GM18520 (cell line): ENCODE results near the gene PAN2.
"Not testable (repeated sequence)": the region's sequence is repeated elsewhere in the genome, so short reads cannot be mapped to it uniquely, and the experiment has no call there.

Experiments used
- ATAC-seq: cut with Tn5 transposase; IDR thresholded peaks from one replicate; pipeline ENCODE4 v1.9.1; 2021; ENCODE audit not compliant: unreplicated experiment

PAN2 gene

GRCh38 chr12:56308714-56309113 lies 25.1 kb downstream of the PAN2 start:
- ATAC-seq: no peak

GRCh38 chr12:56307221-56307965 lies 26.4 kb downstream of the PAN2 start:
- ATAC-seq: no peak

DNA sequence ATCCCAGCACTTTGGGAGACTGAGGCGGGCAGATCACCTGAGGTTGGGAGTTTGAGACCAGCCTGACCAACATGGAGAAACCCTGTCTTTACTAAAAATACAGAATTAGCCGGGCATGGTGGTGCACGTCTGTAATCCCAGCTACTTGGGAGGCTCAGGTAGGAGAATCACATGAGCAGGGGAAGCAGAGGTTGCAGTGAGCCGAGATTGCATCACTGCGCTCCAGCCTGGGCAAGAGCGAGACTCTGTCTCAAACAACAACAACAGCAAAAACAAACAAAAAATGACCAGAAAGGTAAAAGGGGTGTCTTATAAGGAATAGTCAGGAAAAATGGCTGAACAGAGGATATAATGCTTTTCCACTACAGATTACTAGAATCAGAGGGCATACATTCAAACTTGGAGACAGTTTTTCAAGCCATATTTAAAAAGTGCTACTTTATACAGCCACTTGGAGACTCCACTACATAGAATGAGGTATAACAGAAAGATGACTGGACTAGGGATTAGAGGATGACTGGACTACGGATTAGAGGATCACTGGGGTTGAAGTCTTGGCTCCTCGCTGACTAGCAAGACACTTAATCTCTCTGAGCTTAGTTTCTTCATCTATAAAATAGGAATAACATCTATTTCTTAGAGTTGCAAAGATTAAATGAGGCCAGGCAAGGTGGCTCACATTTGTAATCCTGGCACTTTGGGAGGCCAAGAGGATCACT lies 28.8 kb downstream of the PAN2 start:
- ATAC-seq: no peak

- no peak for ATAC-seq
Measured at GRCh38 chr12:56304276-56304675, 29.5 kb downstream of the PAN2 start.

DNA sequence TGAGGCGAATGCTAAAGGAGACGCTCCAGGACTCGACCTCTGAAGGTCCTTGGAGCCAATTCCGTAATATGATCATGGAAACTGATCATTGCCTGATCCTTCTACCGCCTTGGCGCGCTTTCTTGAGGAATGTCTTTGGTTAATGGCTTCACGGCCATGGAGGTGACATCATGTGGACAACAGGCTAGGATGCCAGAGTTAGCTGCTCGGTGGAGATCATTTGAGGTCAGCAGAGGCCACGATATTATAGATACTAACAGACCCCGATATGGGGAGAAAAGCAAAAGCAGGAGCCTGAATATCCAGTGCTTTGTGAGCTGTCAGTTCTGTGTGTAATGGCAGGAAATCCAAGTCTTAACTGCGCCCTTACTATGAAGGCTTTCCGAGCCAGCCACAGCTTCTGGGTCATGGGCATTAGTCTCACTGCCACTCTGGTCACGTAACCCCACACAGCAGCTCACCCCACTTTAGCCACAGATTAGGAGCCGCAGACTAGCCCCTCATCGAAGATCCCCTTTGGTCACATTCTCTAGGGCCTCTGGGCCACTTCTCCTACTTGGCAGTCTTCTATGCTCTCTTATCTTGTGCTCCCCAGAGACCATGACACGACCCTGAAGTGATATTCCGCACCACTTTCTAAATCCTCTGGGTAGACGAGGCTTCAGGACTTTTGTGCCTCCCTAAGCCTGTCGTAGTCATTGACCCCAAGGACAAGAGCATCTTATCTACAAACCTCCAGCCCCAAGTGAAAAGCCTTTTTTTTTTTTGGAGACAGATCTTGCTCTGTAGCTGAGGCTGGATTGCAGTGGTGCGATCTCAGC lies 32.9 kb downstream of the PAN2 start:
- no peak for ATAC-seq

- ATAC-seq: peak; percentile 92
Measured at GRCh38 chr12:56299853-56300643, 33.8 kb downstream of the PAN2 start, which contains the start of gene CS. TSS of gene CS (minus strand) at chr12:56300330. CDS start at chr12:56300201, 129 bp downstream.

- ATAC-seq: no peak
Measured at GRCh38 chr12:56299308-56299852, 34.4 kb downstream of the PAN2 start.

DNA sequence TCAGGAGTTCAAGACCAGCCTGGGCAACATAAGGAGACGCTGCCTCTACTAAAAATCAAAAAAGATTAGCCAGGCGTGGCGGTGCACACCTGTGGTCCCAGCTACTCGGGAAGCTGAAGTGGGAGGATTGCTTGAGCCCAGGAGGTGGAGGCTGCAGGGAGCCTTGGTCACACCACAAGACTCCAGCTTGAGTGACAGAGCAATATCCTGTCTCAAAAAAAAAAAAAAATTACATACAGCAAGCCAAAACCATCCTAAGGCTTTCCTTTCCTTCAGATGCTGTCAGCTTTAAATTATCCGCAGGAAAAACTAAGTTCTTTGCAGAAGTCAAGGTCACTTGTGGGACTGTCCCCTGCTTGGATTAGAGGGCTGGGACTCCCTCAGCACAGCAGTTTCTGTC lies 35.0 kb downstream of the PAN2 start:
- ATAC-seq: no peak

DNA sequence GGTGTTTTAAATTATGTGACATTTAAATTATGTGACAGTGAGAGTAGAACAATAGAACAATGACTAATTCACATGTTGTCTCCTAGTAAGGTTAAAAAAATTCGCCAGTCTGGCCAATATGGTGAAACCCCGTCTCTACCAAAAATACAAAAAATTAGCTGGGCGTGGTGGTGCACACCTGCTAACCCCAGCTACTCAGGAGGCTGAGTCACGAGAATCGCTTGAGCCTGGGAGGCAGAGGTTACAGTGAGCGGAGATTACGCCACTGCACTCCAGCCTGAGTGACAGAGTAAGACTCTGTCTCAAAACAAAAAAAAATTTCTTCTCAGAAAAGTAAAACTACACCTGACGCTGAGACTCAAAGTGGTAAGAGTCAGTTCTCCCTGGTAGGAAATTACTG lies 36.4 kb downstream of the PAN2 start:
- ATAC-seq: no peak

- no peak for ATAC-seq
Measured at GRCh38 chr12:56296295-56296694, 37.5 kb downstream of the PAN2 start.

GRCh38 chr12:56293795-56294194 lies 40.0 kb downstream of the PAN2 start:
- ATAC-seq: no peak

DNA sequence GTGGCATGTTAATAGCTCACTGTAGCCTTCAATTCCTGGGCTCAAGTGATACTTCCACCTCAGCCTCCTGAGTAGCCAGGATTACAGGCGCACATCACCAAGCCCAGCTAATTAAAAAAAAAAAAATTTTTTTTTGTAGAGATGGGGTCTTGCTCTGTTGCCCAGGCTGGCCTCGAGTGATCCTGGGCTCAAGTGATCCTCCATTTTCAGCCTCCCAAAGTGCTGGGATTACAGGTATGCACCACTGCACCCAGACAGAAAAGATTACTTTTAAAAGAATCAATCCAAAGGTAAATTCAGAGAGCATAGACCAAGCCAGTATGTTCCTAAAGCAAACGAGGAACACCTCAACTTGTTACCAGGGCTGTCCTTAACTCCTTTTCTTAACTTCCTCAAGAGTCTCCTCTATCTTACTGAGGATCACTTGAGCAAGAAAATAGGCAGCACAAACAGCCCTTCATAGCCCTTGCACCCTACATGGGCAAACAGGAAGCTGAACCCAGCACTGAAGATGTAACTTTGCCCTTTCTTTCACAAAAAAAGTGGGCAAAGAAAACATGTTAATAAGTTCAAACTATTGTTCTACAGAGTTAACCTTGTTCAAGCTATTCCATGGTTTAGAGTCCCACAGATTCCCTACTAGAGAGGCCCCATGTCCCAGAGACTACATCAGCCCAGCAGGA lies 45.0 kb downstream of the PAN2 start:
- ATAC-seq: no peak

GRCh38 chr12:56286044-56286830 lies 47.6 kb downstream of the PAN2 start:
- no peak for ATAC-seq

GRCh38 chr12:56284263-56284662 lies 49.5 kb downstream of the PAN2 start:
- not testable (repeated sequence) for ATAC-seq

GRCh38 chr12:56282579-56282978 lies 51.2 kb downstream of the PAN2 start:
- no peak for ATAC-seq

DNA sequence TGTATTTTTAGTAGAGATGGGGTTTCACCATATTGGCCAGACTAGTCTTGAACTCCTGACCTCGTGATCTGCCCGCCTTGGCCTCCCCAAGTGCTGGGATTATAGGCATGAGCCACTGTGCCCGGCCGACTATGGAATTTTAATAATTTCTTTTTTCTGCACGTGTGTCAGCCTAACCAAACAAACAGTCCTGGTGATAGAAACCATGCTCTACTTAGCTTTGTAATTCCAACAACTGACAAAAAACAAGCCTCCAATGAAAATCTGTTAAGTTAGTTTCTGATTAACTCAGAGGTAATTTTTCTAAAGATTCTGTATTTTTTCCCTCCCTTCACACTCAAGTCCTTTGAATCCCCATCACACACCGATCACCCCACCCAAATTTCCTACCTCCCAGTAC lies 51.8 kb downstream of the PAN2 start:
- no peak for ATAC-seq

GRCh38 chr12:56280849-56281248 lies 53.0 kb downstream of the PAN2 start:
- no peak for ATAC-seq

DNA sequence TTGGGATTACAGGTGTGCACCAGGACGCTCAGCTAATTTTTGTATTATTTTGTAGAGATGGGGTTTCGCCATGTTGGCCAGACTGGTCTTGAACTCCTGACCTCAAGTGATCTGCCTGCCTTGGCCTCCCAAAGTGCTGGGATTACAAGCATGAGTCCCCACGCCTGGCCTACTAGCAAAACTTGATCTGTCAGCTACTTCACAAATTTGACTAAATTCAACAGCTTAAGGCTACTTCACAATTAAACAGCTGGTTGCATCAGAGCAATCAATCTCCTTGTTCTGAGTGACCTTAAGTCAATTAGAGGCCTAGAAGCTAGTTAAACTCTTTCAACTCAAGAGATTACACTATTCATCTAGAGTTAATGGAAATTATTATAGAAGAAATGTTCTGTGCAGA lies 54.9 kb downstream of the PAN2 start:
- no peak for ATAC-seq

DNA sequence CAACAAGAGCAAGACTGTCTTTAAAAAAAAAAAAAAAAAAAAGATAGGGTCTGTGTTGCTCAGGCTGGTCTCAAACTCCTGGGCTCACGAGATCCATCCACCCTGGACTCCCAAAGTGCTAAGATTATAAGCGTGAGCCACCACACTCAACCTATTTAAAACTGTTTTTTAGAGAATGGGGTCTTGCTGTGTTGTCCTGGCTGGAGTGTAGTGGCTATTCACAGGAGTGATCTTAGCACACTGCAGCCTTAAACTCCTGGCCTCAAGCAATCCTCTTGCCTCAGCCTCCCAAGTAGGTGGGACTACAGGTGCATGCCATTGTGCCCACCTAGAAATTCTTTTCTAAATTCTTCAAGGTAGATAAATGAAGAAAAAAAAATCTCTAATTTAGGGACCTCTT lies 59.5 kb downstream of the PAN2 start:
- ATAC-seq: no peak
